Mucosa of descending colon (tissue), 3 donors: ENCODE data around the gene LENG1. TPM values are rescaled to one million over a fixed set of nuclear protein-coding genes. Genes with fewer than 3 reads are reported as not detected.

ENCODE experiments used
- ATAC-seq: fragments of 200-7000 bp; cut with Tn5 transposase; one replicate; pipeline ENCODE4 v1.9.1; 2020; ENCODE audit warnings: mild to moderate bottlenecking, moderate library complexity
- DNase-seq, 3 donors: peaks; one replicate each; pipeline ENCODE4 v3.0.0-alpha.2; 2020
- H3K36me3 ChIP-seq: fragments of 200-600 bp; one replicate; pipeline ENCODE4 v1.8.0; 2021; ENCODE audit warnings: low read depth, mild to moderate bottlenecking
- H3K4me1 ChIP-seq: fragments of 200-600 bp; one replicate; pipeline ENCODE4 v1.8.0; 2021; ENCODE audit warnings: low read depth, mild to moderate bottlenecking
- H3K4me3 ChIP-seq: fragments of 200-600 bp; one replicate; pipeline ENCODE4 v1.8.0; 2021; ENCODE audit warnings: mild to moderate bottlenecking
- H3K9me3 ChIP-seq: fragments of 200-600 bp; one replicate; pipeline ENCODE4 v1.8.0; 2021; ENCODE audit warnings: mild to moderate bottlenecking
- CTCF ChIP-seq: fragments of 200-600 bp; IDR thresholded peaks from one replicate; pipeline ENCODE4 v1.8.0; 2022; ENCODE audit warnings: antibody characterized with exemption, mild to moderate bottlenecking
- intact Hi-C, 2 donors: fragments of 100-400 bp; cut with DNase I in 1 of 2; cut with micrococcal nuclease in 1 of 2; formaldehyde crosslinking; loops; one replicate each; pipeline versions ENCODE4 v1.11.0 to v1.11.1; 2022; cut with DNase I, micrococcal nuclease
- total RNA-seq, 3 donors: library from RNA; stranded (reverse); fragmentation: NEBNext Ultra II Directional in 2 of 3; extraction: Animal tissue kit (Norgen Biotek cat#: 25700) in 2 of 3; gene quantifications; one replicate each; pipeline versions ENCODE4 v1.2.1 to v1.2.4, GENCODE V29; 2021 to 2023
- donor health status: DM: no; HTN: no; CAD: no; lungs with moderate emphysema.
- donor health status: DM: no; HTN: no; CAD: no.
- donor health status: DM: no; HTN: yes; CAD: no.

The LENG1 gene
- total RNA-seq, 3 donors from 2014 or later = 7.5 to 10.8 (median 8.0) TPM

GRCh38 chr19:54162241-54162805, 2.8 kb upstream of the LENG1 start:
- DNase-seq (peak; percentile 93 to 96 (median 94)), ATAC-seq (peak; percentile 64)
- Histone ChIP-seq H3K4me1 (peaks cover 54% of the 10 kb centered on the region), H3K9me3 (no peaks in the 10 kb centered on the region), H3K4me3 (no peak overlapping the region), H3K36me3 (no peaks in the 10 kb centered on the region)
- intact Hi-C loops = no loop called here
- TF ChIP-seq CTCF = no peak

DNA sequence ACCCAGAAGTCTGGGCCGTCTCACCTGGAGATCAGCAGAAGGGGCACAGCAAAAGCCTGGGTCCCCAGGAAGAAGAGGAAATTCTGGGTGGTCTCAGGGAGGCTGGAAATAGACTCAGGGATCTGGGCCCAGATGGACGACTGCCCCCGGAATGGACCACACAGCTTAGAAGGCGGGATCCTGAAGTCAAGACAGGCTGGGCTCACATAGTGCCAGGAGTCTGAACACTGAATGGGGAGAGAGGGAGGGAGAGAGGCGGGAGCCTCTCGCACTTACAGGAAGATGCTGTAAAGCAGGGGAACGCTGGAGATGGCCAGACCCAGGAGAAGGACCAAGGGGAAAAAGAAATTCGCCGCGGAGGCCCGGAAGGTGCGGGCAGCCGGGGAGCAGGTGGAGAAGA, 1.3 kb upstream of the LENG1 start:
- DNase-seq (no peak), ATAC-seq (no peak)
- Histone ChIP-seq H3K36me3 (peaks cover 2% of the 10 kb centered on the region), H3K4me3 (no peak overlapping the region), H3K4me1 (peaks cover 54% of the 10 kb centered on the region), H3K9me3 (no peaks in the 10 kb centered on the region)
- intact Hi-C loops = no loop called here
- TF ChIP-seq CTCF = no peak

- Histone ChIP-seq H3K9me3 (no peaks in the 10 kb centered on the region), H3K4me1 (peaks cover 54% of the 10 kb centered on the region), H3K4me3 (peak overlapping the region; percentile 43), H3K36me3 (peaks cover 7% of the 10 kb centered on the region)
- ATAC-seq (no peak), DNase-seq (peak in 2 of 3 donors; percentile 53 to 72)
- TF ChIP-seq CTCF = no peak
- intact Hi-C loops = no loop called here
Observed at GRCh38 chr19:54160182-54160811, 776 bp upstream of the LENG1 start.

GRCh38 chr19:54158812-54159351, 639 bp downstream of the LENG1 start:
- no peak for ATAC-seq
- intact Hi-C loops = no loop called here
- Histone ChIP-seq H3K4me1 (peaks cover 43% of the 10 kb centered on the region), H3K9me3 (no peaks in the 10 kb centered on the region), H3K4me3 (peak overlapping the region; percentile 43), H3K36me3 (peaks cover 7% of the 10 kb centered on the region)
- peak in 1 of 3 donors; percentile 40 for DNase-seq
- TF ChIP-seq CTCF = no peak

DNA sequence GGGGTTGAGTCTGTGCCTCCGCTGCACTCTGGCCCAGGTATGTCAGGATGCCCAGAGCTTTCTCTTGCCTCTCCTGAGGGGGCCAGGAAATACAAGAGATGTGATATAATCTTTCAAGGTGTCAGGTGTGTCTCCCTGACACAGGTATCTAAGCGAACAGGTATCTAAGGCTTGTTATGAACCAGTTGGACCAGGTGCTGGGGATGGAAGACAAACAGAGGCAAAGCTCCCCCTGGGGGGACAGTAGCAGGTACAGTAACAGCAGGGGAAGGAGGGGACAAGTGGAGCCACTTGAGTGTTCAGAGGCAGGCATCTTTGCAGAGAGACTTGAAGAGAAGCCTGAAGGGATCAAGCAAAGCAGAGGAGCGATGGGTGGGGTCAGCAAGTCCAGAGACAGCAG, 2.6 kb downstream of the LENG1 start:
- Histone ChIP-seq H3K4me3 (no peak overlapping the region), H3K9me3 (no peaks in the 10 kb centered on the region), H3K4me1 (peaks cover 24% of the 10 kb centered on the region), H3K36me3 (peaks cover 7% of the 10 kb centered on the region)
- intact Hi-C loops = no loop called here
- TF ChIP-seq CTCF = no peak
- ATAC-seq = no peak
- DNase-seq = no peak
